Measurements from ENCODE around the gene NMT2.

The NMT2 gene

DNA sequence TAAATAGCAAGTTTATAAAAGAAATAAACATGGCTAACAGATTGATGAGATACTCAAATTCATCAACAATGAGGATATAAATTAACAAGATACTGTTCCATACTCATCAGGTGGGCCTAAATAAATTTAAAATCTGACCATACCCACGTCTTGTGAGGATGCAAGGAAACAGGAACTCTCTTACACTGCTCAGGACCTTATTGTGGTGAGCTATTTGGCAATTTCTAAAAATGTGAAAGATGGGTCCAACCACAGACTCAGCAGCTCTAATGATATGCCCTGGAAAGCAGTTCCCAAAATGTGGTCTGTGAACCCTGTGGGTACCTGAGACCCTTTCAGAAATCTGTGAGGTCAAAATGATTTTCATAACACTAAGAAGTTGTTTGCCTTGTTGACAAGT is 49.9 kb downstream of the NMT2 start:
- Histone ChIP-seq H3K36me3 (no peaks in the 10 kb centered on the region), H3K9me3 (no peaks in the 10 kb centered on the region), H3K27me3 (no peaks in the 10 kb centered on the region), H3K4me1 (ENCODE audit: control insufficient read depth in 1 of 2, insufficient read depth in 1 of 2, low read depth in 1 of 2, low read length in 1 of 2) (peaks cover 13 to 20% of the 10 kb centered on the region in 2 experiments), H3K27ac (peak overlapping the region; percentile 64), H3K4me3 (ENCODE audit: low read depth in 1 of 2, low read length in 1 of 2) (no peak overlapping the region)
- TF ChIP-seq, protein P1, sequence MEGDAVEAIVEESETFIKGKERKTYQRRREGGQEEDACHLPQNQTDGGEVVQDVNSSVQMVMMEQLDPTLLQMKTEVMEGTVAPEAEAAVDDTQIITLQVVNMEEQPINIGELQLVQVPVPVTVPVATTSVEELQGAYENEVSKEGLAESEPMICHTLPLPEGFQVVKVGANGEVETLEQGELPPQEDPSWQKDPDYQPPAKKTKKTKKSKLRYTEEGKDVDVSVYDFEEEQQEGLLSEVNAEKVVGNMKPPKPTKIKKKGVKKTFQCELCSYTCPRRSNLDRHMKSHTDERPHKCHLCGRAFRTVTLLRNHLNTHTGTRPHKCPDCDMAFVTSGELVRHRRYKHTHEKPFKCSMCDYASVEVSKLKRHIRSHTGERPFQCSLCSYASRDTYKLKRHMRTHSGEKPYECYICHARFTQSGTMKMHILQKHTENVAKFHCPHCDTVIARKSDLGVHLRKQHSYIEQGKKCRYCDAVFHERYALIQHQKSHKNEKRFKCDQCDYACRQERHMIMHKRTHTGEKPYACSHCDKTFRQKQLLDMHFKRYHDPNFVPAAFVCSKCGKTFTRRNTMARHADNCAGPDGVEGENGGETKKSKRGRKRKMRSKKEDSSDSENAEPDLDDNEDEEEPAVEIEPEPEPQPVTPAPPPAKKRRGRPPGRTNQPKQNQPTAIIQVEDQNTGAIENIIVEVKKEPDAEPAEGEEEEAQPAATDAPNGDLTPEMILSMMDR (IDR thresholded peaks at IDR 0.05), result no peak

DNA sequence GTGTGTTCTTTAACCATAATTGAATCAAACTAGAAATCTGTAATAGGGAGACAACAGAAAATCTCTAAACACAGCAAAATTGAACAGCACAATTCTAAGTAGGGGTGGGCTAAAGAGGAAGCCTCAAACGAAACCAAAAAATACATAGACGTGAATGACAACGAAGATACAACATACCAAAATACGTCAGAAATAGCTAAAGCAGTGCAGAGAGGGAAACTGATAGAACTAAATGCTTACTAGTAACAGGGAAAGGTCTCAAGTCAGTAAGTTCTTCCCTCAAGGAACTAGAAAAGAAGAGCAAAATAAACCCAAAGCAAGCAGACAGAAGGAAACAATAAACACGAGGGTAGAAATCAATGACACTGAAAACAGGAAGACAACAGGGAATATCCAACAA is 52.3 kb downstream of the NMT2 start:
- TF ChIP-seq, protein P1 (IDR thresholded peaks at IDR 0.05), result no peak
- Histone ChIP-seq H3K4me1 (ENCODE audit: control insufficient read depth in 1 of 2, insufficient read depth in 1 of 2, low read depth in 1 of 2, low read length in 1 of 2) (peaks cover 13 to 20% of the 10 kb centered on the region in 2 experiments), H3K4me3 (ENCODE audit: low read depth in 1 of 2, low read length in 1 of 2) (no peak overlapping the region), H3K36me3 (no peaks in the 10 kb centered on the region), H3K9me3 (no peaks in the 10 kb centered on the region), H3K27me3 (no peaks in the 10 kb centered on the region), H3K27ac (no peak overlapping the region)

GRCh38 chr10:15113766-15114165 is 54.7 kb downstream of the NMT2 start:
- Histone ChIP-seq H3K9me3 (no peaks in the 10 kb centered on the region), H3K4me1 (ENCODE audit: control insufficient read depth in 1 of 2, insufficient read depth in 1 of 2, low read depth in 1 of 2, low read length in 1 of 2) (peaks cover 4 to 7% of the 10 kb centered on the region in 2 experiments), H3K4me3 (ENCODE audit: low read depth in 1 of 2, low read length in 1 of 2) (no peak overlapping the region), H3K27me3 (no peaks in the 10 kb centered on the region), H3K27ac (no peak overlapping the region), H3K36me3 (no peaks in the 10 kb centered on the region)
- TF ChIP-seq, protein P1 (IDR thresholded peaks at IDR 0.05), result no peak

GRCh38 chr10:15112657-15113056 is 55.8 kb downstream of the NMT2 start:
- Histone ChIP-seq H3K4me1 (ENCODE audit: control insufficient read depth in 1 of 2, insufficient read depth in 1 of 2, low read depth in 1 of 2, low read length in 1 of 2) (no peaks in the 10 kb centered on the region), H3K27ac (no peak overlapping the region), H3K4me3 (ENCODE audit: low read depth in 1 of 2, low read length in 1 of 2) (no peak overlapping the region), H3K9me3 (no peaks in the 10 kb centered on the region), H3K27me3 (no peaks in the 10 kb centered on the region), H3K36me3 (no peaks in the 10 kb centered on the region)
- TF ChIP-seq, protein P1 (IDR thresholded peaks at IDR 0.05), result no peak

DNA sequence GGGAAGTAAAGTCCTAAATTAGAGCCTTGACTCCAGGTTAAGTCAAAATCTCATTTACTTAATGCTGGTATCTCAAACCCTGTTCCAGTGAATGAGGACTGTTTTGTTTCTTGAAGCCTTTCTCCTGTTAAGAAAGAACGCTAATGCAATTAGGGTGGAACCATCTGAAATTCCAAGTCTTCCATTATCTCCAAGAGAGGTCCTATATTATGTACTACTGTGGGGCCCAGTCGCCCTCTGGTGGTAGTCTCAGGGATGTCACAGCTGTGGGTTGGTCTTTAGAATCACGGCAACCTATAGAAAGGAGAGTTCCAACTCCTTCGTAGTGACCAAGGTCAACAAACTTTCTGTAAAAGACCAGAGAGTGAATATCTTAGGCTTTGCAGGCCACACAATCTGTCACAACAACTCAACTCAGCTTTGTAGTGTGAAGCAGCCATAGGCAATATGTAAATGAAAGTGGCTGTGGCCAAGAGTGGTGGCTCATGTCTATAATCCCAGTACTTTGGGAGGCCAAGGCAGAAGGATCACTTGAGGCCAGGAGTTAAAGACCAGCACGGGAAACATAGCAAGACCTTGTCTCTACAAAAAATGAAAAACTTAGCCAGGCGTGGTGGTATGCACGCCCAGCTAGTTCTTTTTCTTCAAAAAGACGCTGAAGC is 62.0 kb downstream of the NMT2 start:
- no peak overlapping the region for H3K27ac ChIP-seq

More for the DNA sequence above, 62.0 kb downstream of the NMT2 start:
- Histone ChIP-seq H3K4me3 (ENCODE audit: low read depth in 1 of 2, low read length in 1 of 2) (no peak overlapping the region), H3K36me3 (peaks cover 33% of the 10 kb centered on the region), H3K4me1 (ENCODE audit: control insufficient read depth in 1 of 2, insufficient read depth in 1 of 2, low read depth in 1 of 2, low read length in 1 of 2) (no peaks in the 10 kb centered on the region), H3K9me3 (no peaks in the 10 kb centered on the region), H3K27me3 (no peaks in the 10 kb centered on the region)
- TF ChIP-seq, protein P1 (IDR thresholded peaks at IDR 0.05), result peak; percentile 91
